SH-SY5Y (cell line): ENCODE measurements around the gene SLC7A8.

ENCODE experiments used
- GATA2 ChIP-seq: IDR thresholded peaks from 2 replicates; pipeline ENCODE4 v1.6.1; 2011; ENCODE audit warnings: mild to moderate bottlenecking, low read depth, low read length
- GATA3 ChIP-seq: IDR thresholded peaks from 2 replicates; pipeline ENCODE4 v1.6.1; 2011; ENCODE audit warnings: low read depth, mild to moderate bottlenecking, low read length, moderate library complexity

GRCh38 chr14:23122086-23122485 lies 61.4 kb downstream of the SLC7A8 start:
- TF ChIP-seq GATA2 (no peak), GATA3 (no peak)
